GM04504 (cell line): ENCODE measurements around the gene PIEZO1.

Experiments used
- DNase-seq: peaks from one replicate; pipeline ENCODE4 v3.0.0-alpha.2; 2012; ENCODE audit warnings: low read depth

The PIEZO1 gene

GRCh38 chr16:88753191-88753590 is 31.8 kb downstream of the PIEZO1 start:
- DNase-seq: no peak

- no peak for DNase-seq
These were observed 32.5 kb downstream of the PIEZO1 start for GRCh38 chr16:88752386-88753002.

- DNase-seq: no peak
These were observed 34.2 kb downstream of the PIEZO1 start for GRCh38 chr16:88750854-88751253.

- no peak for DNase-seq
These were observed 35.7 kb downstream of the PIEZO1 start for GRCh38 chr16:88749358-88749757.

GRCh38 chr16:88748364-88748763 is 36.7 kb downstream of the PIEZO1 start:
- no peak for DNase-seq

- DNase-seq: no peak
These were observed 37.3 kb downstream of the PIEZO1 start for GRCh38 chr16:88747588-88748301.

- DNase-seq: no peak
These were observed 38.5 kb downstream of the PIEZO1 start for GRCh38 chr16:88746506-88746905.

GRCh38 chr16:88744577-88745521 is 40.2 kb downstream of the PIEZO1 start:
- DNase-seq: no peak

GRCh38 chr16:88743693-88744576 is 41.1 kb downstream of the PIEZO1 start:
- DNase-seq: peak; percentile 24

- DNase-seq: no peak
These were observed 42.0 kb downstream of the PIEZO1 start for GRCh38 chr16:88742896-88743605.

- DNase-seq: no peak
These were observed 43.7 kb downstream of the PIEZO1 start for GRCh38 chr16:88741368-88741767.

- no peak for DNase-seq
These were observed 44.3 kb downstream of the PIEZO1 start for GRCh38 chr16:88740727-88741055.

- DNase-seq: no peak
These were observed 44.9 kb downstream of the PIEZO1 start for GRCh38 chr16:88739977-88740726.

- no peak for DNase-seq
These were observed 45.7 kb downstream of the PIEZO1 start for GRCh38 chr16:88739139-88739976.

GRCh38 chr16:88738151-88739084 is 46.6 kb downstream of the PIEZO1 start:
- no peak for DNase-seq

- DNase-seq: no peak
These were observed 47.5 kb downstream of the PIEZO1 start for GRCh38 chr16:88737298-88738150.

GRCh38 chr16:88736496-88736895 is 48.5 kb downstream of the PIEZO1 start:
- no peak for DNase-seq
